Measurements from ENCODE around the gene CTDSPL2. TPM values are rescaled to one million over a fixed set of nuclear protein-coding genes. Genes with fewer than 3 reads are reported as not detected.

CTDSPL2 gene
- total RNA-seq, 1 experiment from 2014 or later = 98.0 TPM

DNA sequence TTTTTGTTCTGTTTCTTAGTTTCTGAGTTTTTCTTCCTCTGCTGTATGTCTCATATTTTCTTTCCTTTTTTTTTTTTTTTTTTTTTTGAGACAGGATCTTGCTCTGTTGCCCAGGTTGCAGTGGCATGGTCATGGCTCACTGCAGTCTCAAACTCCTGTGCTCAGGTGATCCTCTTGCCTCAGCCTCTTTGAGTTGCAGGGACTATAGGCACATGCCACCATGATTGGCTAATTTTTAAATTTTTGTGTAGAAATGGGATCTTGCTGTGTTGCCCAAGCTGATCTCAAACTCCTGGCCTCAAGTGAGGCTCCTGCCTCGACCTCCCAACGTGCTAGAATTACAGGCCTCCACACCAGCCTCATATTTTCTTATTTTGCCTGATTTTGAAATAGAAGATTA lies 51.9 kb downstream of the CTDSPL2 start:
- intact Hi-C loops (cut with micrococcal nuclease) = no loop called here
- CTCF ChIA-PET = no interaction called here
- DNase-seq = no peak

DNA sequence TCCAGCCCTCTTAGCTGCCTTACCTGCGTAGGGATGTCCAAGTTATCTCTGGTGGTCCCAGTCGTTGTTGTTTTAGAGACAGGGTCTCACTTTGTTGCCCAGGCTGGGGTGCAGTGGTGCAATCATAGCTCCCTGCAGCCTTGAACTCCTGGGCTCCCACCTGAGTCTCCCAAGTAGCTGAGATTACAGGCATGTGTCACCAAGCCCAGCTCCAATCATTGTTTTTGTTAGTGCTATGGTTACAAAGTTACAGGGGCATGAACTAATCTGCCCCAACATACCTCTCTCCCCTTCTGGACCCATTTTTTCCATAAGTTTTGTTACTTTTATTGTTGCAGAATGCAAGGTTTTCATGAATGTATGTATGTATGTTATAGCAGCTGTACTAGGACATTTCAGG lies 54.7 kb downstream of the CTDSPL2 start:
- Histone ChIP-seq H3K9me3 (ENCODE audit: low read length) (no peaks in the 10 kb centered on the region), H3K27me3 (ENCODE audit: low read length) (no peaks in the 10 kb centered on the region), H3K4me2 (ENCODE audit: low read length) (no peak overlapping the region), H3K27ac (ENCODE audit: low read length) (no peak overlapping the region), H3K9ac (ENCODE audit: low read length) (no peak overlapping the region), H3K4me1 (ENCODE audit: insufficient read depth, low read length) (no peaks in the 10 kb centered on the region), H4K20me1 (ENCODE audit: low read length) (0 out of 2 replicates have a peak, but pooled peaks cover 4% of the 10 kb centered on the region), H3F3A (ENCODE audit: low read length, unreplicated experiment) (no peaks in the 10 kb centered on the region), H2AFZ (ENCODE audit: low read length) (no peak overlapping the region), H3K4me3 (ENCODE audit: low read length) (no peak overlapping the region), H3K36me3 (ENCODE audit: low read depth, low read length) (peaks cover 14% of the 10 kb centered on the region; the same call in 1 of the 2 replicates), H3K79me2 (ENCODE audit: low read length) (peaks cover 39% of the 10 kb centered on the region), H3K9me2 (replicated peaks; ENCODE audit: low read length) (no peaks in the 10 kb centered on the region)
- TF ChIP-seq EZH2phosphoT487 (IDR thresholded peaks at IDR 0.05; ENCODE audit: borderline replicate concordance, low read length) (no peak), EZH2 (IDR thresholded peaks at IDR 0.05; ENCODE audit: low read length, unreplicated experiment) (no peak)
- TF ChIP-seq, protein P1, sequence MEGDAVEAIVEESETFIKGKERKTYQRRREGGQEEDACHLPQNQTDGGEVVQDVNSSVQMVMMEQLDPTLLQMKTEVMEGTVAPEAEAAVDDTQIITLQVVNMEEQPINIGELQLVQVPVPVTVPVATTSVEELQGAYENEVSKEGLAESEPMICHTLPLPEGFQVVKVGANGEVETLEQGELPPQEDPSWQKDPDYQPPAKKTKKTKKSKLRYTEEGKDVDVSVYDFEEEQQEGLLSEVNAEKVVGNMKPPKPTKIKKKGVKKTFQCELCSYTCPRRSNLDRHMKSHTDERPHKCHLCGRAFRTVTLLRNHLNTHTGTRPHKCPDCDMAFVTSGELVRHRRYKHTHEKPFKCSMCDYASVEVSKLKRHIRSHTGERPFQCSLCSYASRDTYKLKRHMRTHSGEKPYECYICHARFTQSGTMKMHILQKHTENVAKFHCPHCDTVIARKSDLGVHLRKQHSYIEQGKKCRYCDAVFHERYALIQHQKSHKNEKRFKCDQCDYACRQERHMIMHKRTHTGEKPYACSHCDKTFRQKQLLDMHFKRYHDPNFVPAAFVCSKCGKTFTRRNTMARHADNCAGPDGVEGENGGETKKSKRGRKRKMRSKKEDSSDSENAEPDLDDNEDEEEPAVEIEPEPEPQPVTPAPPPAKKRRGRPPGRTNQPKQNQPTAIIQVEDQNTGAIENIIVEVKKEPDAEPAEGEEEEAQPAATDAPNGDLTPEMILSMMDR (conservative IDR thresholded peaks at IDR 0.05; ENCODE audit: low read depth, low read length) = no peak
- CTCF ChIA-PET = no interaction called here
- intact Hi-C loops (cut with micrococcal nuclease) = no loop called here
- no peak for DNase-seq
- ATAC-seq = no peak
- POLR2A ChIA-PET (ENCODE audit: unreplicated experiment) = no interaction called here
- BruUV-seq (replicated peaks) = no TSS peak

More for the DNA sequence above, 51.9 kb downstream of the CTDSPL2 start:
- H3F3A ChIP-seq (ENCODE audit: low read length, unreplicated experiment) = no peaks in the 10 kb centered on the region
- no peaks in the 10 kb centered on the region for H3K9me3 ChIP-seq (ENCODE audit: low read length)
- ATAC-seq = no peak
- H3K27ac ChIP-seq (ENCODE audit: low read length) = no peak overlapping the region
- no peaks in the 10 kb centered on the region for H3K27me3 ChIP-seq (ENCODE audit: low read length)
- H2AFZ ChIP-seq (ENCODE audit: low read length) = no peak overlapping the region
- TF ChIP-seq EZH2phosphoT487 (IDR thresholded peaks at IDR 0.05; ENCODE audit: borderline replicate concordance, low read length) (no peak), EZH2 (IDR thresholded peaks at IDR 0.05; ENCODE audit: low read length, unreplicated experiment) (no peak)
- TF ChIP-seq, protein P1 (conservative IDR thresholded peaks at IDR 0.05; ENCODE audit: low read depth, low read length) = no peak
- no TSS peak for BruUV-seq (replicated peaks)
- H3K4me3 ChIP-seq (ENCODE audit: low read length) = no peak overlapping the region
- no peak overlapping the region for H3K4me2 ChIP-seq (ENCODE audit: low read length)
- no peaks in the 10 kb centered on the region for H3K4me1 ChIP-seq (ENCODE audit: insufficient read depth, low read length)
- H3K36me3 ChIP-seq (ENCODE audit: low read depth, low read length) = no peaks in the 10 kb centered on the region
- POLR2A ChIA-PET (ENCODE audit: unreplicated experiment) = no interaction called here
- H4K20me1 ChIP-seq (ENCODE audit: low read length) = peaks cover 4% of the 10 kb centered on the region; the same call in 1 of the 2 replicates
- no peaks in the 10 kb centered on the region for H3K9me2 ChIP-seq (replicated peaks; ENCODE audit: low read length)
- no peak overlapping the region for H3K9ac ChIP-seq (ENCODE audit: low read length)
- H3K79me2 ChIP-seq (ENCODE audit: low read length) = peaks cover 42% of the 10 kb centered on the region

DNA sequence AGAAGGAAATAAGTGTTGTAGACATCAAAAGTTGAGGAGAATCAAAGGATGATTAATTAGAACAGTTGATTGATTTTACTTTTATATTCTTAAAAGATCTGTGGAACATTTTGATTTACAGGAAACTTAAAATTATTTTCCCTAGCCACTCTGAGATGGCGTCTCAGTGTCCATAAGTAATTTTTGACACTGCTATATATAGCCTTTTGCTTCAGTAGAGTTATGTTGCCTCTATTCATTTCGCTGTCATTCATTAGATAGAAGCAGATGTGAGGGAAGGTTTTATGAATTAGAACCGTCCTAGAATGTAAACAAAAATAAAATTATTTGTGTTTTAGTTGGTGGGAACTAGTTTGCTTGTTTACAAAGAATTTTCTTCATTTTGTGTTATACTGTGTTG lies 58.5 kb downstream of the CTDSPL2 start:
- peaks cover 22% of the 10 kb centered on the region for H3K4me1 ChIP-seq (ENCODE audit: insufficient read depth, low read length)
- peaks cover 15% of the 10 kb centered on the region for H3K79me2 ChIP-seq (ENCODE audit: low read length)
- H3K36me3 ChIP-seq (ENCODE audit: low read depth, low read length) = peaks cover 18% of the 10 kb centered on the region; the same call in 1 of the 2 replicates
- no peak for TF ChIP-seq EZH2phosphoT487 (IDR thresholded peaks at IDR 0.05; ENCODE audit: borderline replicate concordance, low read length)
- TF ChIP-seq, protein P1 (conservative IDR thresholded peaks at IDR 0.05; ENCODE audit: low read depth, low read length) = no peak
- TF ChIP-seq EZH2 (IDR thresholded peaks at IDR 0.05; ENCODE audit: low read length, unreplicated experiment) = no peak
- H3K27ac ChIP-seq (ENCODE audit: low read length) = no peak overlapping the region
- POLR2A ChIA-PET (ENCODE audit: unreplicated experiment) = no interaction called here
- DNase-seq = no peak
- intact Hi-C loops (cut with micrococcal nuclease) = no loop called here
- BruUV-seq (replicated peaks) = no TSS peak
- H3F3A ChIP-seq (ENCODE audit: low read length, unreplicated experiment) = peaks cover 13% of the 10 kb centered on the region
- no peak overlapping the region for H3K4me3 ChIP-seq (ENCODE audit: low read length)
- peaks cover 8% of the 10 kb centered on the region for H4K20me1 ChIP-seq (ENCODE audit: low read length)
- no peak overlapping the region for H2AFZ ChIP-seq (ENCODE audit: low read length)
- ATAC-seq = no peak
- CTCF ChIA-PET = interaction anchor here (1.1 kb wide), 1 partner anchor 59 kb away, joined by 3 read pairs; no protein-coding TSS in a partner anchor
- no peaks in the 10 kb centered on the region for H3K9me2 ChIP-seq (replicated peaks; ENCODE audit: low read length)
- H3K27me3 ChIP-seq (ENCODE audit: low read length) = no peaks in the 10 kb centered on the region
- no peak overlapping the region for H3K4me2 ChIP-seq (ENCODE audit: low read length)
- no peaks in the 10 kb centered on the region for H3K9me3 ChIP-seq (ENCODE audit: low read length)
- H3K9ac ChIP-seq (ENCODE audit: low read length) = no peak overlapping the region
